GM21447 (cell line): ENCODE data around the gene IL34.

ENCODE experiments used
- ATAC-seq: cut with Tn5 transposase; IDR thresholded peaks from one replicate; pipeline ENCODE4 v1.9.1; 2021; ENCODE audit not compliant: unreplicated experiment

Gene IL34

GRCh38 chr16:70700101-70701020, 54.0 kb downstream of the IL34 start:
- no peak for ATAC-seq

- ATAC-seq: no peak
These were observed 54.7 kb downstream of the IL34 start for GRCh38 chr16:70701036-70701435.

- no peak for ATAC-seq
These were observed 55.2 kb downstream of the IL34 start for GRCh38 chr16:70701596-70701995.

GRCh38 chr16:70701998-70702397, 55.6 kb downstream of the IL34 start:
- no peak for ATAC-seq

- ATAC-seq: no peak
These were observed 56.3 kb downstream of the IL34 start for GRCh38 chr16:70702624-70703023.

- ATAC-seq: no peak
These were observed 56.9 kb downstream of the IL34 start for GRCh38 chr16:70703041-70703834.

- ATAC-seq: no peak
These were observed 57.5 kb downstream of the IL34 start for GRCh38 chr16:70703835-70704381.

GRCh38 chr16:70704586-70704985, 58.2 kb downstream of the IL34 start:
- no peak for ATAC-seq

GRCh38 chr16:70705056-70705455, 58.7 kb downstream of the IL34 start:
- no peak for ATAC-seq

- ATAC-seq: no peak
These were observed 60.6 kb downstream of the IL34 start for GRCh38 chr16:70706948-70707465.

GRCh38 chr16:70708366-70709246, 62.2 kb downstream of the IL34 start:
- ATAC-seq: no peak

GRCh38 chr16:70709457-70709856, 63.1 kb downstream of the IL34 start:
- ATAC-seq: no peak

GRCh38 chr16:70709942-70710341, 63.6 kb downstream of the IL34 start:
- ATAC-seq: no peak
